HG03342 (cell line): ENCODE results near the gene PRDM13.

Experiments
- ATAC-seq: cut with Tn5 transposase; IDR thresholded peaks from one replicate; pipeline ENCODE4 v1.9.1; 2021; ENCODE audit warnings: mild to moderate bottlenecking, moderate library complexity; ENCODE audit not compliant: unreplicated experiment

Gene PRDM13

DNA sequence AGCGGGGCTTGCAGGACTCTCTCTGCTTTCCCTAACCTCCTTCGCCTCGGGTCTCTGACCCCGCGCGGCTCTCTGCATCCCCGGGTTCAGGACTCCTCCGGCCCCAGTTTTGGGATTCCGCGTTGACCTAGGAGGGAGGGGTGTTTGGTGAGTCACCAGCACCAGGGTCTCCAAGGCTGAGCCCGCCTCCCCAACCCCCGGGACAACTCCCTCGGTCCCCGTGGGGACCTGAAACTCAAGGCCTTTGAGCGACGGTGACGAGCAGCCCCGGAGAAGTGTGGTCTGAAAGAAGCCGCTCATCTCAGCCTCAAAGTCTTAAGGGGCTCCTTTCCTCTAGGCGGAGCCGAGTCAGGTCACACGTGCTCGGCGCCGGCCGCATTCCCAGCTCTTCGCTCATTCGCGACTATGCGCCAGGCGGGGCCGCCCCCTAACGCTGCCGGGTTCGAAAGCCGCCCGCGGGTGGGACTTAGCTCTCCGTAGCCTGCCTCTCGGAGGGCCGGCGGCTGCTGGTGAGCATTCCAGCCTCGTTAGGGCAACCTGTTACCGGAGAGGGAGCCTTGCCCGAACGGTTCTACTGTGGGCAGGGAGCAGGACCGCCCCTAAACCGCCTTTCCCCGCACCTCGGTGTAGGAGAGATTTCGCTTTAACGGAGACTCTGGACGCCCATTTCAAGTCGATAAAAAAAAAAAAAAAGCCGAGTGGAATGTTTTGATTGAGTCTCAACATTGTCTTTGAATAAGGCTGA is 3.0 kb upstream of the PRDM13 start:
- ATAC-seq = peak; percentile 47

GRCh38 chr6:99604166-99605073 is 2.2 kb upstream of the PRDM13 start:
- no peak for ATAC-seq

DNA sequence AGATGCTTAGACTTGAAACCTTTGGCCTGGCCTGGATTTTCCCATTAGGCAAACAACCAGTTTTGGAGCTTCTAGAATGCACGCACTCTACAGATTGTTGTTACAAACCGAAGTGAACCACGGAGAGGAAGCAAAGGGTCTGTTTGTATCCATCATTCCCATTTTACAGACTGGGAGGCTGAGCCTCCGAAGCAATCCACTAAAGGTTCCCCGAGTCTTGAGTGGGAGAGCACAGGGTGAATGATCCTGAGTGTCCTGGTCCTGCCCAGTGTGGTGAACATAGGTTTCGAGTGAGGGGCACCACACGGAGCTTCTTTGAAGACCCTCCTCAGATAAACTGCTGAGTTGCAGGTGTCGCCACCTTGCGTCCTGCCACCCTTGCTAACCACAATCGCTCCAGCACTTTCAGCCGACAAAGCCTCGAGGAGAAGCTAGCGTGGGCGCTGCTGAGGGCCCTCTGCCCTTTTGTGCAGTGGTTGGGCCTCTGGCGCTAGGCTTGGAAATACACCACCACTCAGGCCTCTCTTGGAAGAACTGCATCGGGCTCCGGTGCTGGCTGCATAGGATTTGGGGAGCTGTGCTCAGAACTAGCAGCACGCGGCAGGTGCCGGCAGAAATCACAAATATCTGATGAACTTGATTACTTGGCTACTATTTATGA is 1.4 kb upstream of the PRDM13 start:
- no peak for ATAC-seq

DNA sequence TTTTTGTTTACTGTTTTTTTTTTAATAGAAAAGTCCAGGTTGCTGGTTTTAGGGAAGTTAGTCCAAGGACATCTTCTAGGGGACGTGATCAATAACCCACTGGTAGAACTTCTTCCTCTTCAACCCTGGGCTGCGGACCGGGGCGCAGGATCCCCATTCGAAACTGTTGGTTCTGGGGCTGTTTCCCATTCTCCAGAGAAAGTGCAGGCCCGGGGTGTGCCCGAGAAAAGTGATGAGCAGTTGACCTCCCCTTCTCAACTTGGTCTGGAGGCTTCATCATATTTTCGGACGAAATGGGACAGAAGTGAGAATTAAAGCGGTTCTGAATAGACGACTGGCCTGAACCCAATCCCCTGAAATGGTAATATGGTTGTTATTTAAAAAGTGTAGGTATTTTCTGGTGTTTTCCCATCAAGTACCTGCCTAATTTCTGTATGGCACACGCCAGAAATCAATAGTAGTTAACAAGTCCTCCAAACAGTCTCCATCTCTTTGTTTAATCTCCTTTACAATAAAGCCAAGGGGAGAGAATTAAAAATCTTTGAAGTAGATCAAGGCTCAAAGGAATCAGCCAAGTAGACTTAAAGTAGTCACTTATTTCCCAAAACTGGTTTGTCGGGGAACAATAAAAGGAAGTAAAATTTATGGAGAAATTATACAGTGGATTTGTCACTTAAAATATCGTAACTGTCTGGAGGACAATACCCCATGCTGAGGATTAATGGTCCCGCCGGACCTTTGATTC is 550 bp upstream of the PRDM13 start:
- ATAC-seq = no peak

DNA sequence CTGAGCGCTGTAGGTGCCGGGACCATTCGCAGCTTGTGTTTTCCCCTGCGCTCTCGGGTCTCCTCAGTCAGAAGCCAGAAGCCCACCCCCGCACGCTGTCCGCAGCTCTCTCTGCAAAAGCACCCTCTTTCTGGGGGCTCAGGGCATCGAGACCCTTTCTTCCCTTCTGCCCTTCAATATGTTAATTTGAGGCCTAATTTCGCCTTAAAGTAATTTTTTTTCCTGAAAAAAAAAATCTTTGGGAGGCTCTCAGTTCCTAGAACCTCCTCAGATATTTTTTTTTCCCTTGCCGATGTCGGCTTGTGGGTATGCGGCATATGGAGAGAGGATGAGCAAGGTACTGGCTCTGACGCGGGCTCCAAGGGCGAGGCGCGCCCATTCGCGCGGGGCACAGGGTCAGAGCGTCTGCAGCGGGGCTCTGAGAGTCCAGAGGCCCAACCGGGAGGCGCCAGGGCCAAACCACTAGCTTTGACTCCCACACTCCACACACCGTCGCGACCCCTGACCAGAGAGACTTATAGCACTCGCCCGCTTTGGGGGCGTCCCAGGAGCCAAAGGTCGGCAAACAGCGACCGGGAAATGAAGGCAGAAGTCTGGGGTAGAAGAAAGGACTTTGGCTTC is 893 bp downstream of the PRDM13 start:
- ATAC-seq = no peak

- no peak for ATAC-seq
Observed at GRCh38 chr6:99608059-99608885, 1.6 kb downstream of the PRDM13 start.

DNA sequence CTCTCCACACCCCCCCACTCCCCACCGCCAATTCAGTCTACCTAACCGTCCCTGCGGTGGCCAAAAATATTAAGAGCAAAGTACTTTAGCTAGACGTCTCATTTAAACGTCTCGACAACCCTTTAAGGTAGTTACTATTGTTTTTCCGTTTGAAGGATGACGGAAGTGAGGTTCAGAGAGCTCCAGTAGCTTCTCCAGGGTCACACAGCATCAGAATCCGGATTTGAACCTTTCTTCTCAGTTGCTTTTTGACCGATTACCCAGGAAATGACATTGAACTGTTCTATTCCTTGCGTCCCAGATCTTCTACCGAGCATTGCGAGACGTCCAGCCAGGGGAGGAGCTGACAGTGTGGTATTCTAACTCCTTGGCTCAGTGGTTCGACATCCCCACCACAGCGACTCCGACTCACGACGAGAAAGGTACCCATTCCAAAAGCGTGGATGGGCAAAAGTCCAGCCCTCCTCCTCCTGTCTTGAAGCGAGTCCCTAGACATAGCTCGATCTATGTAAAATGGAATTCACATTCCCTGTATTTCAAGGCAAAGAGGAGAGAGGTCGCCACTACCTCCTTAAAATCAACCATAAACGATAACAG is 2.4 kb downstream of the PRDM13 start:
- ATAC-seq = no peak

- no peak for ATAC-seq
Observed at GRCh38 chr6:99609905-99610489, 3.4 kb downstream of the PRDM13 start.

DNA sequence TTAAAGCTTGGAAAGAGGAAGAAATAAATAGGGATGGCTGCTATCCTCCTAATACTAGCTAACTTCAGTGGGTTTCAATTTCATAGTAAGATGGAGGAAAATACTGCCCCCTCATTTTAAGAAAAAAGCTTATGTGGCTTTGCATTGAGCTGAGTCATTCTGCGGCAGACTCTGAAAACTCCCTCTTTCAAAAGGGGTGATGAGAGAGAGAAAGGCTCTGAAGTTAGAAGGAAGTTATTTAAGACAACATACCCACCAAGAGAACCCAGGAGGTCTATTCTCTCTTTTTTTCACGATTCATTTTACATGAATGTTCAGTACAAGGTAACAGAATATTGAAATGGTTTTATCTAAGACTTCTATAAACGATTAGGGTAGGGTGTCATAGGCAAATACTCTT is 4.5 kb downstream of the PRDM13 start:
- ATAC-seq = peak; percentile 65

- ATAC-seq = no peak
Observed at GRCh38 chr6:99612551-99613408, 6.1 kb downstream of the PRDM13 start.

DNA sequence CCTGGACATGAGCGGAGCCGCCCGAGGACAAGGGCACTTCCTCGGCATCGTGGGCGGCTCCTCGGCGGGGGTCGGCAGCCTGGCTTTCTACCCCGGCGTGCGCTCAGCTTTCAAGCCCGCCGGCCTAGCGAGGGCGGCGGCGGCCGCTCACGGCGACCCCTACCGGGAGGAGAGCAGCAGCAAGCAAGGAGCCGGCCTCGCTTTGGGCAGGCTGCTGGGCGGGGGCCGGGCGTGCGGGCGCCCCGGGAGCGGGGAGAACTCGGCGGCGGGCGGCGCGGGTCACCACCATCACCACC is 6.7 kb downstream of the PRDM13 start:
- ATAC-seq = peak; percentile 58

GRCh38 chr6:99613705-99614429 is 7.2 kb downstream of the PRDM13 start:
- ATAC-seq = peak; percentile 41

GRCh38 chr6:99614430-99615186 is 8.0 kb downstream of the PRDM13 start:
- no peak for ATAC-seq

- no peak for ATAC-seq
Observed at GRCh38 chr6:99617131-99617530, 10.5 kb downstream of the PRDM13 start.

DNA sequence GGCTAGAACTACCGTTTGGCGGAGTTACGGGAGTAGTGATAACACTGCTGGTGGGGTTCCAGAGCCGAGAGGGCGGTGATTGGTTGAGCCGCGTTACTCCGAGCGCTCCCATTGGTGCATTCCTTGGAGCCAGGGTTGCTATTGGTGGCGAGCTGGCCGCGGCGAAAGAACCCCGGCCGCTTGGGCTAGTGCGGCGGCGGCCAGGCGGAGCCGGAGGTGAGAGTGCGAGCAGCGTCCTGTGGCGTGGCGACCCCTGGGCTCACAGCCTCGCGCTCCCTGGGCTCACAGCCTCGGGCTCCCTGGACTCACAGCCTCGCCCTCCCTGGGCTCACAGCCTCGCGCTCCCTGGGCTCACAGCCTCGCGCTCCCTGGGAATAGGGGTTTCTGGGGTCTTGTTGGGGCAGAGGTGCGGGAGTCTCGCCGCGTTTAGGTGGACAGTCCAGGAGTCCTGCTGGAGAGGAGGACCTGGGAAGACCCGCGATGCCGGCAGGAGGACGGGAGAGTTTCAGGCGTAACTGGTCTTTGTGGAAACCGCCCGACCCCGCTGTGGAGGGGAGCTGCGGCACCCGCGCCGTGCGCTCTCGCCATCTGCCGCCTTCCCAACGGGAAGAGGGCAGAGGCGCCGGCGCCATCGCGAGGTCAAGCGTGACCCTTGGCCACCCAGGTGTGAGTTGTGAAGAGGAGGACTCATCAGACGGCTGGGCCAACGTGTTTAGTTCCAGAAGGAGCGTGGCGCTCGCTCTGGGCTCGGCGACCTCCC is 12.2 kb downstream of the PRDM13 start:
- no peak for ATAC-seq

DNA sequence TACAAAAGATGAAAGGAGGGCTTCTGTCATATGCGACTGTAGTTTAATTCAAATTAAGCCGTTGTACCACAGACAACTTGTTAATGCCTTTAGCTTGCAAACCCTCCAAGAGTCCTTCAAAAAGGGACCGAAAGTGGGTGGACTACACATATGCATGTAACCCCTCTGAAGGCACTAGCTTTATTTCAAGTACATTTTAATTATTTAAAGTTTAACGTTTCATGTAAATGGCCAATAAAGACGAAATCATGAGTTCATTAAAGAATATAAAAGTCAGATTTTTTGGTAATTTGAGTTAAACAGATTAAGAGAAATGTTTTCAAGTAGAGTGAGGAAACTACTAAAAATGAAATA is 12.8 kb downstream of the PRDM13 start:
- no peak for ATAC-seq
